Measurements from ENCODE around the gene THRB. TPM values are rescaled to one million over a fixed set of nuclear protein-coding genes. Genes with fewer than 3 reads are reported as not detected.
"Not testable (repeated sequence)": the region's sequence is repeated elsewhere in the genome, so short reads cannot be mapped to it uniquely, and the experiment has no call there.

Gene THRB
- total RNA-seq, 1 experiment from 2014 or later = 0.69 TPM

DNA sequence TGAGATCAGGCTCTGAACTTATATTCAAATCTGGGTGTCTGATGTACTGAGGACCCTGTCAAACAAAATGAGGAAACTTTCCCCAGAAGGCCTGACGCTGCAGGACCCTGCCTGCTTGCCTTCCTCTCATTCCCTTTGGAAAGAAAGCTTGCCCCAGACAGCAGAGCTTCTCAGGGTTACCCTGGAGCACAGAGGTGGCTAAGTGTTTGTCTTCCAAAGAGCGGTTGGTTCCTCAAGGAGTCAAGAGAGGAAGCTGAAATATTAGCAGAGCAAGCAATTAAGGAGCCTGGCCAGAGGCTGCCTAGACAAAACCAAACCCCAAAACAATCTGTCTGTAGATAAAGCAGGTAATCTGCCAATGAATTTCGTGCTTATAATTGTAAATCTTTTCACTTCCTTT, 374.2 kb downstream of the THRB start:
- DNase-seq (ENCODE audit: low read depth) = no peak

- DNase-seq (ENCODE audit: low read depth) = peak; percentile 61
These were observed 375.3 kb downstream of the THRB start for GRCh38 chr3:24119321-24119751.

GRCh38 chr3:24117508-24117907, 377.1 kb downstream of the THRB start:
- DNase-seq (ENCODE audit: low read depth) = no peak

DNA sequence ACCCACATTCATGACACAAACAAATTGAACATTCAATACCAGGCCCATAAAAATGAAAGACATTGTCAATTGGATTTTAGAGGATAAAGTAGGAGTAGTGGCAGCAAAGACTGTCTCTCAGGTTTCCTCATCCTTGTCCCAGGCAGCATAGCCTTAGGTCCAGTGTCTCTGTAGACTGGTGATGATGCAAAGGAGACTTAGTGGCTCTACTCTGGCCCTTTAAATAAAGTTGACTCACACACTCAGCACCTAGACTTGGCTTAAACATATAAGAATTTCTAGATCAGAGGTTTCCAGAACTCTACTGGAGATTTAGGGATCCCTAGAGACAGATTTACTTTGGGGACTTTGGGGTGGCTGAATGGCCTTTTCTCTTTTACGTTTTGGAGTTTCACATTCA, 382.9 kb downstream of the THRB start:
- DNase-seq (ENCODE audit: low read depth) = no peak

DNA sequence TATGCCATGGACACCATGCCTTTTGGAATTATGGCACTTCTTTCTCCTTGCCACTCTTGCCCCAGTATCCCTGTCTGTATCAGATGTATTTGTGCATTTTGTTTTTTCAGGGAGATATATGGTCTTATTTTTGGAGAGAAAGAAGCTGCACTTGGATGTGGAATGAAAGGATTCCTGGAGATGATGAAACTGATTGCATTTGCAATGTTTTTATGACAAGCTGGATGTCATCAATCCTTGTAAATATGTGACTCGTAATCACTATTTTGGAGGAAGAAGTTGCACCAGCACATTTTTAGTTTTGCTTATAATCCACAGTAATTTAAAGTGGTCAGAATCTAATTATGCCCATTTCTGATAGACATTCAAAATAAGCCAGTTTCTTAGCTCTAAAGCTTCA, 384.6 kb downstream of the THRB start:
- DNase-seq (ENCODE audit: low read depth) = no peak

DNA sequence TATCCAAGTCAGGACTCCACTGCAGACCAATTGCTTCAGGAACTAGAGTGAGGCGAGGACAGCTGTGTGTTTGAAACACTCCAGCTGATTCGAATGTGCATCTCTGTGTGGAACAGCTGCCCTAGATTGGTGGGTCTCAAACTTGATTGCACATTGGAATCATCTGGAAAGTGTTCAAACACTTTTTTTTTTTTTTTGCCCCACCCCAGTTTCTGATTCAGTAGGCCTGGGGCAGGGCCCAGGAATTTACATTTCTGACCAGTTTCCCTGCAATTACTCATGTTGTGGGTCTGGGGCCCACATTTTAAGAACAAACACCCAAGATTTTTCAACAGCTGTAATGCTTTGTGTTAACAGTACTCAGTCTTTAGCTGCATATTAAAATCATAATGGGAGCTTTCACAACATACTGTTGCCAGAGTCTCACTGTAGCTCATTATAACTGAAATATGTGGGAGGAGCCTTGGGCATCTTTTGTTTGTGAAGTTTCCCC, 392.9 kb downstream of the THRB start:
- peak; percentile 8 for DNase-seq (ENCODE audit: low read depth)

DNA sequence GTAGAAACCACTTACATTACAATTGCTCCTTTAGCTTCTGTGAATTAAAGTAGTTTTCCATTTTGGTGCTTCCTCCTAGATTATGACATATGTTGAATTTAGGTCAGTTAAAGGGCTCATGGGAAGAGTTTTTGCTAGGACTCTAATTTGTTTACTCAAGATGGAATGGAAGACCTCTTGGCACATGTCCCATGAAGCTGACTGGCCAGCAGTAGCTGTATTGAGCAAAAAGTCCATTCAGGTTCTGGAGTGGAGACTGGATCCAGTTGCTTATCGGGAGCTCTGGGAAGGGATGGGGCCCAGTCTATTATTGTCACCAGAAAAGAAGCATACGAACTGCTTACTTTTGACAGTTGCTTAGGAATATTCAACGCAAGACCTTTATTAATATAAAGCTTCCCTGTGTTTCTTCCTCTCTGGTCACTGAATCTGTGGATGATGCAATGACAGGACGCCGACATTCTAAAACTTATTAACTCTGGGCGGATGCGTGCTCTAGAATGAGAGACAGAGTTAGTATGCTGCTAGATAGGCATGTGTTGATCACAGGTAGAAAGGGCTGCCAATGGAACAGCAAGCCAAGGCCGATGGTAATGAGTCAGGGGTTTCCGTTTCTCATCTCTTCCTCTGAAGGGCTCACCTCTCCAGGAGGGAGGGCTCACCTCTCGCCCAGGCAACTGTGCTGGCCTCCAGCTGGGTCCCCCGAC, 393.8 kb downstream of the THRB start:
- DNase-seq (ENCODE audit: low read depth) = no peak

- no peak for DNase-seq (ENCODE audit: low read depth)
These were observed 397.9 kb downstream of the THRB start for GRCh38 chr3:24096695-24097290.

DNA sequence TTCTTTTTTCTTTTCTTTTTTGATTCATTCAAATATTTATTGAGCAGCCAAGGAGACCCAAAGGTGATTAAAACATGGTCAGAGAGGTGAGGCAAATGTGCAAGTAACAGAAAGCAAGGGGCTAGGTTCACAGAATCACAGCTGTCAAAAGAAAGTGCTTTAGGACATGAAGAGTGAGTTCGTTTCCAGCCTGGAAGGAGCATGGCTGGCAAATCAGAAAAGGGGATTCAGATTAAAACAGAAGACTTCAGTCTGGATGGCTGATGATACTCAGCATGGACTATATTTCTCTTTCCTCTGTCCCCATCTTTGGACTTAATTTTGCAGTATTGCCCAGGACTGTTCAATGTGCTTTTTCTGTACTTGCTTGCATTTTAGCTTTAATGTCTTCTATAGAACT, 398.4 kb downstream of the THRB start:
- DNase-seq (ENCODE audit: low read depth) = no peak

DNA sequence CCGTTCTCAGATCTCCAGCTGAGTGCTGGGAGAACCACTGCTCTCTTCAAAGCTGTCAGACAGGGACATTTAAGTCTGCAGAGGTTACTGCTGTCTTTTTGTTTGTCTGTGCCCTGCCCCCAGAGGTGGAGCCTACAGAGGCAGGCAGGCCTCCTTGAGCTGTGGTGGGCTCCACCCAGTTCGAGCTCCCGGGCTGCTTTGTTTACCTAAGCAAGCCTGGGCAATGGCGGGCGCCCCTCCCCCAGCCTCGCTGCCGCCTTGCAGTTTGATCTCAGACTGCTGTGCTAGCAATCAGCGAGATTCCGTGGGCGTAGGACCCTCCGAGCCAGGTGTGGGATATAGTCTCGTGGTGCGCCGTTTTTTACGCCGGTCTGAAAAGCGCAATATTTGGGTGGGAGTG, 399.8 kb downstream of the THRB start:
- not testable (repeated sequence) for DNase-seq (ENCODE audit: low read depth)

- DNase-seq (ENCODE audit: low read depth) = peak; percentile 32
These were observed 405.9 kb downstream of the THRB start for GRCh38 chr3:24088782-24089181.

DNA sequence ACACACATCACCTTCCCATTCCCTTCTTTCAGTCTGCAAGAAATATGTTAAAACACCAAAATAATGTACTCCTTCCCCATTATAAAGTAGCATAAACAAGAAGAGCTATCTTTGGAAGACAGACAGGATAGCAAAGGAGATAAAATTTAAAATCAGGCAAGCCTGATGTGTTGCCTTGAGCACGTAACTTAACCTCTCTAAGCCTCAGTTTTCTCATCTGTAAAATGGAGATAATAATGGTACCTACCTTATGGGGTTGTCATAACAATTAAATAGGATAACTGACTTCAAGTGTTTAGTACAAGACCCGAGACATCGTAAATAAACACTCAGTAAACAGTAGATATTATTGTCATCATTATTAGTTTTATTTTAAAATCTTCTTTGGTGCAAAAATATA, 407.2 kb downstream of the THRB start:
- no peak for DNase-seq (ENCODE audit: low read depth)

- DNase-seq (ENCODE audit: low read depth) = peak; percentile 3
These were observed 407.8 kb downstream of the THRB start for GRCh38 chr3:24086617-24087404.

GRCh38 chr3:24086206-24086605, 408.4 kb downstream of the THRB start:
- no peak for DNase-seq (ENCODE audit: low read depth)

DNA sequence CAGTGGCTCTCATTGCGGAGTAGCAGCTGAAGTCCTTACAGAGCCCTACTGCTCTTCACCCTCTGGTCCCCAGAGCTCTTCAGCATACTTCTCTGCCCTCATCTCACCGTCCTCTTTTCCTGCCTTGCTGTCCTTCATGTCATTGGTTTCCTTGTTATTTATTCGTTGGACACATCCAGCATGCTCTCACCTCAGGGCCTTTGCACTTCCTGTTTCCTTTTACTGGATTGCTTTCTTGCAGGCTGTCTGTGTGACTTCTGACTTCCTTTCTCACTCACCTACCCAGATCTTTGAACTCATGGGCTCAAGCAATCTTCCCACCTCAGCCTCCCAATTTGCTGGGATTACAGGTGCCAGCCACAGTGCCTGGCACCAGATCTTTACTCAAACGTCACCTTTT, 422.5 kb downstream of the THRB start:
- DNase-seq (ENCODE audit: low read depth) = no peak

DNA sequence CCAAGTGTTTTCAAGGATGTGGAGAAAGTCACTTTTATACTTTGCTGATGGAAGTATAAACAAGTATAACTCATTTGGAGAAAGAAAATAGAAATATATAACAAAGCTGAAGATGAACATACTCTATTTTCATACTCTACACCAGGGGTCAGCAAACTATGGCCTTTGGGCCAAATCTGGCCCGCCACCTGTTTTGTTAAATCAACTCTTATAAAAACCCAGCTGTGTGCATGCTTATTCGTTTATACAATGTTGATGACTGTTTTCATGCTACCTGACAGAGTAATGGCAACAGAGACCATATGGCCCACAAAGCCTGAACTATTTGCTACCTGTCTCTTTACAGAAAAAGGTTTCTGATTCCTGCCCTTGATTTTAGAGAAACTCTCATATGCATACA, 425.6 kb downstream of the THRB start:
- DNase-seq (ENCODE audit: low read depth) = no peak

DNA sequence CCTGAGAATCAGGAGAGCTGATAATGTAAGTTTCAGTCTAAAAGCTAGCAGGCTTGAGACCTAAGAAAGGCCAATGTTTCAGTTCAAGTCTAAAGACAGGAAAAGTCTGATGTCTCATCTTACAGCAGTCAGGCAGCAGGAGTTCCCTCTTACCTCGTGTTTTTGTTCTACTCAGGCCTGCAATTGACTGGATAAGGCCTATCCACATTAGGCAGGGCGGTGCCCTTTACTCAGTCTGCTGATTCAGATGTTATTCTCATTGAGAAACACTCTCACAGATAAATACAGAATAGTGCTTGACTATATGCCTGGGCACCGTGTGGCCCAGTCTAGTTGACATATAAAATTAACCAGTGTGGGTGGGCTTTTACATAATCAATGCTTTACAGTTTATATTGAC, 427.2 kb downstream of the THRB start:
- peak; percentile 40 for DNase-seq (ENCODE audit: low read depth)

Small RNA genes within 50 kb of the gene (small RNA-seq; reads per million reads assigned to genes)
- gene MIR4792 = not detected
